WTC11 (cell line): Measurements from ENCODE around the gene CLEC1B. TPM values are rescaled to one million over a fixed set of nuclear protein-coding genes. Genes with fewer than 3 reads are reported as not detected.

Source experiments
- NR1H2 ChIP-seq: sonication (generic); formaldehyde crosslinking; IDR thresholded peaks from 2 replicates; pipeline ENCODE4 v1.9.0; 2021; ENCODE audit warnings: mild to moderate bottlenecking, moderate library complexity, missing genetic modification reagents
- total RNA-seq: library from RNA; stranded (reverse); gene quantifications from 3 replicates; pipeline ENCODE4 v1.2.3, GENCODE V29; 2021

The CLEC1B gene
- total RNA-seq, 1 experiment from 2014 or later: not detected

DNA sequence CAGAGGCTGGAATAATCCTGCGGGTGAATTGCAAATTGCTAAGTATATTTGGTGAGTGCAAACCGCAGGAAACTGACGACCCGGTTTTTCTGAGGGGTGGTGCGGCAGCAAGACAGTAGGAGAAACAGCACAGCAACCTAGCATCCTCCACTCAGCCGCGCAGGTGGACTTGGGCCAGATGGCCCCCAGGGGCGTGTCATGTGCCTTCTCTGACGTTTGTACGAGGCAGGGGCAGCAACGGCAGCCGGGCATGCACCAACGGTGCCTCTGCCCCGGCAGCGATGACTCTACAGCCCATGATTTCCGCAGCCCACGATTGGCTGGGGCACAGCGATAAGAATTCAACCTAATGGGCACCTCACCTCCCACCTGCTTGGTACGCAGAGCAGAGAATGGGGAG, 55.7 kb downstream of the CLEC1B start (continued):
- TF ChIP-seq NR1H2 (CRISPR knock-in tag): no peak

Other genes starting within 250 kb of the CLEC1B start
- 0.34 to 0.60 TPM (median 0.42 TPM) in 3 replicates for gene CD69, start 238.2 kb downstream of the CLEC1B start, total RNA-seq
- gene KLRF1, start 171.6 kb downstream of the CLEC1B start, total RNA-seq: not detected in 3 replicates
- gene CLEC2B, start 129.8 kb downstream of the CLEC1B start, total RNA-seq: 0.20 TPM in 1 of 3 replicates, not detected in the others
- not detected in 3 replicates for gene KLRF2, start 117.6 kb downstream of the CLEC1B start, total RNA-seq
- 2.1 to 3.5 TPM (median 2.7 TPM) in 3 replicates for gene CLEC2A, start 66.8 kb downstream of the CLEC1B start, total RNA-seq
- not detected in 3 replicates for gene CLEC12A, start 27.7 kb downstream of the CLEC1B start, total RNA-seq
- gene CLEC12B, start 11.5 kb upstream of the CLEC1B start, total RNA-seq: not detected in 3 replicates
- not detected in 3 replicates for gene CLEC9A, start 31.6 kb upstream of the CLEC1B start, total RNA-seq
- gene CLEC1A, start 99.9 kb upstream of the CLEC1B start, total RNA-seq: not detected in 3 replicates
- 0.09 to 0.92 TPM (median 0.48 TPM) in 3 replicates for gene CLEC7A, start 131.1 kb upstream of the CLEC1B start, total RNA-seq
- gene OLR1, start 173.0 kb upstream of the CLEC1B start, total RNA-seq: 0.09 to 0.21 TPM in 2 of 3 replicates, not detected in the other
- gene TMEM52B, start 179.9 kb upstream of the CLEC1B start, total RNA-seq: not detected in 3 replicates
- 85.2 to 90.3 TPM (median 87.8 TPM) in 3 replicates for gene GABARAPL1, start 213.8 kb upstream of the CLEC1B start, total RNA-seq